ENCODE data around the gene IGFLR1. TPM values are rescaled to one million over a fixed set of nuclear protein-coding genes. Genes with fewer than 3 reads are reported as not detected.

IGFLR1 gene
- total RNA-seq, 4 donors from 2014 or later = 1.4 to 11.3 (median 5.1) TPM

DNA sequence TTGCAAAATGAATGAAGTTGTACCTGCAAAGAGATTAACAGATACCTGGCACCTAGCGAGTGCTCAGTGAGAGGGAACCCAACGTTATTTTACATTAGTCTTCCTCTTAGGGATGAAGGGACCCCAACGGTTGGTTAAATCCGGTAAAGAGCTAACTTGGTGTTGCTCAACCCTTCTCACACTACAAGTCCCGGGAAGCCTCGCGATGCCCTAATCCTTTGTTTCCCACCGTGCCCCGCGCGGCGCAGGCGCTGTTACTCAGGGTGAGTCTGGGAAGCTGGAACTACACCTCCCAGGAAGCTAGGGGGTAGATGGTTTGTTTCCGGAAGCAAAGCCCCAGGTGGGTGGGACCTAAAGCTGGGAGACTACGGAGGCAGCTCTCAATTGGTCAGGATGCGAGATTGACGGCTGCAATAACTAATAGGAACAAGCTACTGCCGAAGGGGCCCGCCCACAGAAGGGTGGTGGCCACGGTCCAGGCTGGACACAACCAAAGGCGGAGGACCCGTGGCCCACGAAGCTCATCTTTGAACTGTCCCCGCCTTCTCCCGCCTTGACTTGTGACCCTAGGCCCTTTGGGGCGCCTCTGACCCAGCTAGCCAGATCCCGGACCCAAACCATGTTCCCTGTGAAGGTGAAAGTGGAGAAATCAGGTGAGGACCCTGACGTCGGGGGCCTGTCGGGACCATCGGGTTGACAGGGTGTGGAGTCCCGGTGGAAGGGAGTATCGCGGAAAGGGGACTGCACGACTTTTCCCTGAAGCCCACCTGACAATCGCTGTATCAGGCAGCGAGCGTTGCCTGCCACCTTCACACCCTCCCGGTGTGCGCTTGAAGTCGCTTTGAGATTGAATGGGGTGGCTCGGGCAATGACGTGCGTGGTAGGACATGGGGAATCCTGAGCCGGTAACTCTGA is 6.1 kb upstream of the IGFLR1 start, which contains the start of gene LIN37:
Gene LIN37, plus strand, starts transcription at position 471 of the 915 bp plus-strand sequence. Its CDS starts 149 bp downstream, at position 620.
- TF ChIP-seq, protein P1, sequence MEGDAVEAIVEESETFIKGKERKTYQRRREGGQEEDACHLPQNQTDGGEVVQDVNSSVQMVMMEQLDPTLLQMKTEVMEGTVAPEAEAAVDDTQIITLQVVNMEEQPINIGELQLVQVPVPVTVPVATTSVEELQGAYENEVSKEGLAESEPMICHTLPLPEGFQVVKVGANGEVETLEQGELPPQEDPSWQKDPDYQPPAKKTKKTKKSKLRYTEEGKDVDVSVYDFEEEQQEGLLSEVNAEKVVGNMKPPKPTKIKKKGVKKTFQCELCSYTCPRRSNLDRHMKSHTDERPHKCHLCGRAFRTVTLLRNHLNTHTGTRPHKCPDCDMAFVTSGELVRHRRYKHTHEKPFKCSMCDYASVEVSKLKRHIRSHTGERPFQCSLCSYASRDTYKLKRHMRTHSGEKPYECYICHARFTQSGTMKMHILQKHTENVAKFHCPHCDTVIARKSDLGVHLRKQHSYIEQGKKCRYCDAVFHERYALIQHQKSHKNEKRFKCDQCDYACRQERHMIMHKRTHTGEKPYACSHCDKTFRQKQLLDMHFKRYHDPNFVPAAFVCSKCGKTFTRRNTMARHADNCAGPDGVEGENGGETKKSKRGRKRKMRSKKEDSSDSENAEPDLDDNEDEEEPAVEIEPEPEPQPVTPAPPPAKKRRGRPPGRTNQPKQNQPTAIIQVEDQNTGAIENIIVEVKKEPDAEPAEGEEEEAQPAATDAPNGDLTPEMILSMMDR (IDR thresholded peaks at IDR 0.05) = no peak
- peak in 1 of 2 donors; percentile 57 for TF ChIP-seq POLR2A (IDR thresholded peaks at IDR 0.05)
- peak within 1 kb of the TSS; percentile 48 for H3K4me3 ChIP-seq (ENCODE audit: low read depth, poor library complexity, severe bottlenecking)
- 1% methylated on average over 45 of the region's 45 CpGs for WGBS, 2 donors
- intact Hi-C loops (cut with DNase I; ENCODE audit: low total_unique reads) = no loop called here
- peak; percentile 100 for DNase-seq (ENCODE audit: low spot score in 2 of 2)

DNA sequence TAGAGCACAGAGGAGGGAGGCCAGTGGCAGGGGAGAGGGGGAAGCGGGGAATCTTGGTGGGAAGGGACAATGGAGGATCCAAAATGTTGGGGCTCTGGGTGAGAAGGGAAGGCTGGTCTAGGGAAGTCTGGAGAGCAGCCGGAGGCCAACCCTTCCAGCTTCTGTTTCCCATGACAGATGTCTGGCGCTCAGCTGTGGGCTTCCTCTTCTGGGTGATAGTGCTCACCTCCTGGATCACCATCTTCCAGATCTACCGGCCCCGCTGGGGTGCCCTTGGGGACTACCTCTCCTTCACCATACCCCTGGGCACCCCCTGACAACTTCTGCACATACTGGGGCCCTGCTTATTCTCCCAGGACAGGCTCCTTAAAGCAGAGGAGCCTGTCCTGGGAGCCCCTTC is 4.3 kb upstream of the IGFLR1 start:
- 85 to 92% methylated on average over 5 of the region's 5 CpGs for WGBS, 2 donors
- H3K4me3 ChIP-seq (ENCODE audit: low read depth, poor library complexity, severe bottlenecking) = no peak overlapping the region
- DNase-seq (ENCODE audit: low spot score in 2 of 2) = no peak
- TF ChIP-seq POLR2A (IDR thresholded peaks at IDR 0.05) = no peak
- TF ChIP-seq, protein P1 (IDR thresholded peaks at IDR 0.05) = no peak
- intact Hi-C loops (cut with DNase I; ENCODE audit: low total_unique reads) = no loop called here

DNA sequence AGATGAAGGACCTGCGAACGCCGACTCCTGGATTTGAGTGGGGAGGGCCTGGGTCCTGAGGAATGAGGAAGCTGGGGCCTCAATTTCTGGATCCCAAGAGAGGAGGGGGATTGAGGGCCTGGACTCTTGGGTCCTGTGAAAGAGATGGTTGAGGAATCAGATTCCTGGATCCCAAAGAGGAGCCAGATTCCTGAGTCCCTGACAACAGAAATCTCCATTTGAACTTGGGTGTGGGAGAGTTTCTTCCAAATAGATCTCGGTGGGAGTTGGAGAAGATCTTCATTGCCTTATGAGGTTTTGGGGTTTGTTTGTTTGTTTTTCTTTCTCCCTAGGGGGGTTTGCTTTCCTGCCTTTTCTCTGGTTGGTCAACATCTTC is 3.8 kb upstream of the IGFLR1 start:
- no peak for TF ChIP-seq POLR2A (IDR thresholded peaks at IDR 0.05)
- TF ChIP-seq, protein P1 (IDR thresholded peaks at IDR 0.05) = no peak
- no peak for DNase-seq (ENCODE audit: low spot score in 2 of 2)
- WGBS, 2 donors = 0 to 7% methylated on average over 4 of the region's 4 CpGs
- intact Hi-C loops (cut with DNase I; ENCODE audit: low total_unique reads) = no loop called here
- H3K4me3 ChIP-seq (ENCODE audit: low read depth, poor library complexity, severe bottlenecking) = peak overlapping the region; percentile 37

DNA sequence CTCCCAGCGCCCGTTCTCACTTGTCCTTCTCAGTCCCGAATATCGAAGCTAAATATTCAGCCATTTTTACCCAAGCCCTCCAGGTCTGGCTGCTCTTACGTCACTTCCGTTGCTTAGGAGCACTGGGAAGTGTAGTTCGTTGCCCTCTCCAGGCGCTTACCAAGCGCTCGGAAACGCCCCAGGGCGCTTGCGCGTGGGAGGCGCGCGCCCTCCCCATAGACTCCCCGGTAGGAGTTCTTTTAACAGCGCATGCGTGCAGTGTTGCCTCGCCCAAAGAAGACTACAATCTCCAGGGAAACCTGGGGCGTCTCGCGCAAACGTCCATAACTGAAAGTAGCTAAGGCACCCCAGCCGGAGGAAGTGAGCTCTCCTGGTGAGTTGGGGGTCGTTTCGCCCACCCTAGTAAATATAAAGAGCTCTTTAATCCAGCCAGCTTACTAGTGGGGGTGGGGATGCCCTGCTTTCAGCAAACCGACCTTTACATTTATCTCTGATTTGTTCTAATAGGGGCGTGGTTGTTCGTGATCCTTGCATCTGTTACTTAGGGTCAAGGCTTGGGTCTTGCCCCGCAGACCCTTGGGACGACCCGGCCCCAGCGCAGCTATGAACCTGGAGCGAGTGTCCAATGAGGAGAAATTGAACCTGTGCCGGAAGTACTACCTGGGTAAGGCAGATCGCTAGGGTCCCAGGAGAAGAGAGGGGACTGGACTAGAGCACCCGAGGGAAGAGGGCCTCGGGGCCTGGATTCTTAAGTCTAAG is 3.3 kb upstream of the IGFLR1 start, which contains the start of the genes PSENEN and U2AF1L4:
Gene PSENEN, plus strand, starts transcription at position 324 of the 759 bp plus-strand sequence. Its CDS starts 280 bp downstream, at position 604.
Gene U2AF1L4, minus strand, starts transcription at position 91 of the 759 bp plus-strand sequence. Its CDS starts 27 bp downstream, at position 64.
- no peak for TF ChIP-seq POLR2A (IDR thresholded peaks at IDR 0.05)
- TF ChIP-seq, protein P1 (IDR thresholded peaks at IDR 0.05) = no peak
- intact Hi-C loops (cut with DNase I; ENCODE audit: low total_unique reads) = no loop called here
- H3K4me3 ChIP-seq (ENCODE audit: low read depth, poor library complexity, severe bottlenecking) = peak within 1 kb of the TSS; percentile 86
- 0% methylated on average over 39 to 40 of the region's 40 CpGs for WGBS, 2 donors
- DNase-seq (ENCODE audit: low spot score in 2 of 2) = peak; percentile 98 to 99

DNA sequence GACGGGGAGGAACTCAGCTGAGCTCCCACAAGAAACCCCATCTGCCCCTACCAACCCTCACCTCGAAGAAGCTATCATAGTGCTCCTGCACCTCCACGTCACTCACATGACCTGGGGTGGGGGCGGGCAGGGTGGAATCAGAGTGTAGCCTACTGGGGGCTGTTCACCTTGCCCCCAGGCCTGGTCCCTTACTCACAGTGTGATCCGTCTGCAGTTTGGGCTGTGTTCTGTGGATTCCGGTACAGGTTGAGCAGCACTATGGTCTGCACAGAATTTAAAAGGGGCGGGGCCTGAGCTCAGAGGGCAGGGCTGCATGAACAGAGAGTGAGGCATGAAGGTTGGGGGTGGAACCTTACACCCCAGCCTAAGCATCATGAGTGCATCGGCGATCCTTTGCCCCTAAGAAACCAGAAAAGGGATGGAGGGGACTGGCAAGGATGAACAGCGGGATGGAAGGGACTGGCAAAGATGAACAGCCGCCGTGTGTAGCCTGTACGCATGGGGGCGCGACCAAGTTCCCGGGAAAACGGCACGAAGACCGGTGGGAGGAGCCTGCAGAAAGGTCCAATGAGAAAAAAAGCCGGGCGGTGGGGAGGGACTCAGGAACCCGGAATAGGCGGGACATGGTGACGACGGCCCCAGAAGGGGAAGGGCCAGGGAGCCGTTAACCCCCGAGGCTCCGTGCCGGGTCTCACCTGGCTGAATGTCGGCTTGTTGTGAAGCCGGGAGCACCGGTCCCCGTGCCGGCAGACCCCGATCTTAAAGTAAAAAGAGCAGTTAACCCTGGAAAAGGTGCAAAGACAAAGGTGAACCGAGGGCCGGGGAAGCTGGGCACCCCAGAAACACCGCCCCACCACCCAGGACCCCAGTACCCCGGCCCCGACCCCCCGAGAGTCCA is 2.4 kb upstream of the IGFLR1 start:
- H3K4me3 ChIP-seq (ENCODE audit: low read depth, poor library complexity, severe bottlenecking) = peak overlapping the region; percentile 86
- intact Hi-C loops (cut with DNase I; ENCODE audit: low total_unique reads) = no loop called here
- TF ChIP-seq, protein P1 (IDR thresholded peaks at IDR 0.05) = no peak
- no peak for TF ChIP-seq POLR2A (IDR thresholded peaks at IDR 0.05)
- peak; percentile 96 to 99 for DNase-seq (ENCODE audit: low spot score in 2 of 2)
- WGBS, 2 donors = 7 to 9% methylated on average over 39 to 41 of the region's 41 CpGs
